ENCODE results near the gene RRAGB. TPM values are rescaled to one million over a fixed set of nuclear protein-coding genes. Genes with fewer than 3 reads are reported as not detected.

RRAGB gene
- total RNA-seq, 1 donor, result 34.0 TPM

- H2AFZ ChIP-seq (ENCODE audit: low read length), result peak overlapping the region; percentile 29
- TF ChIP-seq CTCF (IDR thresholded peaks at IDR 0.05; ENCODE audit: extremely low read depth, low read depth, low read length), result no peak
Observed at GRCh38 chrX:55710701-55711100, 6.8 kb upstream of the RRAGB start.

GRCh38 chrX:55713631-55714030, 3.9 kb upstream of the RRAGB start:
- Histone ChIP-seq H4K20me1 (ENCODE audit: insufficient read depth, low read length) (no peaks in the 10 kb centered on the region), H3K36me3 (ENCODE audit: insufficient read depth, low read length) (no peaks in the 10 kb centered on the region), H3K4me3 (ENCODE audit: insufficient read depth, low read length) (no peak overlapping the region), H3K4me1 (ENCODE audit: insufficient read depth, low read length) (peaks cover 8% of the 10 kb centered on the region), H3K27ac (ENCODE audit: low read depth, low read length) (no peak overlapping the region), H3K27me3 (ENCODE audit: insufficient read depth, low read length) (no peaks in the 10 kb centered on the region), H3K79me2 (ENCODE audit: insufficient read depth, low read length) (peaks cover 9% of the 10 kb centered on the region), H3K9me3 (ENCODE audit: low read depth, low read length) (peaks cover 3% of the 10 kb centered on the region), H3K4me2 (ENCODE audit: insufficient read depth, low read length) (no peak overlapping the region), H2AFZ (ENCODE audit: low read length) (no peak overlapping the region)
- peak; percentile 68 for DNase-seq (ENCODE audit: insufficient read length, low spot score, missing footprints)
- TF ChIP-seq CTCF (IDR thresholded peaks at IDR 0.05; ENCODE audit: extremely low read depth, low read depth, low read length), result no peak

More at GRCh38 chrX:55710701-55711100, 6.8 kb upstream of the RRAGB start:
- H3K4me1 ChIP-seq (ENCODE audit: insufficient read depth, low read length), result peaks cover 6% of the 10 kb centered on the region
- H3K27me3 ChIP-seq (ENCODE audit: insufficient read depth, low read length), result no peaks in the 10 kb centered on the region
- no peaks in the 10 kb centered on the region for H3K79me2 ChIP-seq (ENCODE audit: insufficient read depth, low read length)
- H3K4me2 ChIP-seq (ENCODE audit: insufficient read depth, low read length), result no peak overlapping the region
- H3K36me3 ChIP-seq (ENCODE audit: insufficient read depth, low read length), result no peaks in the 10 kb centered on the region
- DNase-seq (ENCODE audit: insufficient read length, low spot score, missing footprints), result peak; percentile 19
- H4K20me1 ChIP-seq (ENCODE audit: insufficient read depth, low read length), result no peaks in the 10 kb centered on the region
- no peak overlapping the region for H3K27ac ChIP-seq (ENCODE audit: low read depth, low read length)
- H3K9me3 ChIP-seq (ENCODE audit: low read depth, low read length), result peaks cover 3% of the 10 kb centered on the region
- H3K4me3 ChIP-seq (ENCODE audit: insufficient read depth, low read length), result no peak overlapping the region

- H3K79me2 ChIP-seq (ENCODE audit: insufficient read depth, low read length), result peaks cover 12% of the 10 kb centered on the region
- no peaks in the 10 kb centered on the region for H3K36me3 ChIP-seq (ENCODE audit: insufficient read depth, low read length)
- no peaks in the 10 kb centered on the region for H4K20me1 ChIP-seq (ENCODE audit: insufficient read depth, low read length)
- no peak overlapping the region for H2AFZ ChIP-seq (ENCODE audit: low read length)
- TF ChIP-seq CTCF (IDR thresholded peaks at IDR 0.05; ENCODE audit: extremely low read depth, low read depth, low read length), result no peak
- no peak for DNase-seq (ENCODE audit: insufficient read length, low spot score, missing footprints)
- no peak overlapping the region for H3K4me2 ChIP-seq (ENCODE audit: insufficient read depth, low read length)
- H3K4me3 ChIP-seq (ENCODE audit: insufficient read depth, low read length), result no peak overlapping the region
- H3K27me3 ChIP-seq (ENCODE audit: insufficient read depth, low read length), result no peaks in the 10 kb centered on the region
- H3K27ac ChIP-seq (ENCODE audit: low read depth, low read length), result no peak overlapping the region
- H3K9me3 ChIP-seq (ENCODE audit: low read depth, low read length), result peaks cover 3% of the 10 kb centered on the region
- peaks cover 9% of the 10 kb centered on the region for H3K4me1 ChIP-seq (ENCODE audit: insufficient read depth, low read length)
Observed at GRCh38 chrX:55714161-55714560, 3.4 kb upstream of the RRAGB start.

- no peak overlapping the region for H3K27ac ChIP-seq (ENCODE audit: low read depth, low read length)
- peaks cover 13% of the 10 kb centered on the region for H3K79me2 ChIP-seq (ENCODE audit: insufficient read depth, low read length)
- H3K4me1 ChIP-seq (ENCODE audit: insufficient read depth, low read length), result peaks cover 7% of the 10 kb centered on the region
Observed at GRCh38 chrX:55715847-55716246, 1.7 kb upstream of the RRAGB start.

More at GRCh38 chrX:55715847-55716246, 1.7 kb upstream of the RRAGB start:
- Histone ChIP-seq H4K20me1 (ENCODE audit: insufficient read depth, low read length) (no peaks in the 10 kb centered on the region), H3K9me3 (ENCODE audit: low read depth, low read length) (no peaks in the 10 kb centered on the region), H3K27me3 (ENCODE audit: insufficient read depth, low read length) (no peaks in the 10 kb centered on the region), H3K4me3 (ENCODE audit: insufficient read depth, low read length) (no peak overlapping the region), H2AFZ (ENCODE audit: low read length) (no peak overlapping the region), H3K4me2 (ENCODE audit: insufficient read depth, low read length) (no peak overlapping the region), H3K36me3 (ENCODE audit: insufficient read depth, low read length) (peaks cover under 1% of the 10 kb centered on the region)
- no peak for TF ChIP-seq CTCF (IDR thresholded peaks at IDR 0.05; ENCODE audit: extremely low read depth, low read depth, low read length)
- no peak for DNase-seq (ENCODE audit: insufficient read length, low spot score, missing footprints)

Data from osteoblast (primary cell).